Neural progenitor cell (in vitro differentiated cells): Measurements from ENCODE around the gene LIMA1. TPM values are rescaled to one million over a fixed set of nuclear protein-coding genes. Genes with fewer than 3 reads are reported as not detected.

Experiments used
- DNase-seq: peaks from one replicate; pipeline ENCODE4 v3.0.0-alpha.2; 2016; ENCODE audit warnings: low spot score
- H2AFZ ChIP-seq: fragments of 200-600 bp; sonication (generic); replicated peaks from 2 replicates; pipeline ENCODE4 v1.6.1; 2016; ENCODE audit warnings: antibody characterized with exemption
- H3F3A ChIP-seq: fragments of 200-600 bp; sonication (generic); 2 replicates; pipeline ENCODE4 v1.6.1; 2016; ENCODE audit warnings: antibody characterized with exemption, low read depth
- H3K27ac ChIP-seq: fragments of 200-600 bp; sonication (generic); 2 replicates; pipeline ENCODE4 v1.5.1; 2016; ENCODE audit warnings: mild to moderate bottlenecking
- H3K27me3 ChIP-seq: fragments of 200-600 bp; sonication (generic); 2 replicates; pipeline ENCODE4 v1.6.1; 2016; ENCODE audit warnings: mild to moderate bottlenecking, moderate library complexity
- H3K36me3 ChIP-seq: fragments of 200-600 bp; sonication (generic); 2 replicates; pipeline ENCODE4 v1.5.1; 2016
- H3K4me1 ChIP-seq: fragments of 200-600 bp; sonication (generic); 2 replicates; pipeline ENCODE4 v1.6.1; 2016; ENCODE audit warnings: mixed run types
- H3K4me2 ChIP-seq: fragments of 200-600 bp; sonication (generic); 2 replicates; pipeline ENCODE4 v1.6.1; 2016
- H3K4me3 ChIP-seq: fragments of 200-600 bp; sonication (generic); 2 replicates; pipeline ENCODE4 v1.5.1; 2016
- H3K79me2 ChIP-seq: fragments of 200-600 bp; sonication (generic); 2 replicates; pipeline ENCODE4 v1.6.1; 2016; ENCODE audit warnings: low read depth
- H3K9ac ChIP-seq: fragments of 200-600 bp; sonication (generic); 2 replicates; pipeline ENCODE4 v1.6.1; 2016
- H3K9me3 ChIP-seq: fragments of 200-600 bp; sonication (generic); 2 replicates; pipeline ENCODE4 v1.5.1; 2016; ENCODE audit warnings: low read depth
- H4K20me1 ChIP-seq: fragments of 200-600 bp; sonication (generic); 2 replicates; pipeline ENCODE4 v1.6.1; 2016; ENCODE audit warnings: low read depth
- H3K27ac Mint-ChIP-seq: 3 replicates; pipeline ENCODE4 v1.8.0; 2021; ENCODE audit warnings: mixed read lengths
- H3K27me3 Mint-ChIP-seq: 2 replicates; pipeline ENCODE4 v1.8.0; 2022; ENCODE audit warnings: low read depth, mild to moderate bottlenecking, inconsistent platforms, moderate library complexity, mixed read lengths; ENCODE audit not compliant: insufficient read depth
- H3K36me3 Mint-ChIP-seq: 3 replicates; pipeline ENCODE4 v1.8.0; 2021; ENCODE audit warnings: mixed read lengths
- H3K4me1 Mint-ChIP-seq: 3 replicates; pipeline ENCODE4 v1.8.0; 2021; ENCODE audit warnings: mixed read lengths
- H3K4me3 Mint-ChIP-seq: 3 replicates; pipeline ENCODE4 v1.8.0; 2021; ENCODE audit warnings: mild to moderate bottlenecking, moderate library complexity, mixed read lengths
- H3K9me3 Mint-ChIP-seq: 3 replicates; pipeline ENCODE4 v1.8.0; 2020; ENCODE audit warnings: mixed read lengths
- EZH2 ChIP-seq: fragments of 200-600 bp; sonication (generic); IDR thresholded peaks from 2 replicates; pipeline ENCODE4 v1.6.1; 2017; ENCODE audit warnings: antibody characterized with exemption, mild to moderate bottlenecking, moderate library complexity
- EZH2phosphoT487 ChIP-seq: fragments of 200-600 bp; sonication (generic); IDR thresholded peaks from 2 replicates; pipeline ENCODE4 v1.6.1; 2017; ENCODE audit warnings: antibody characterized with exemption
- total RNA-seq: library from RNA; depleted of rRNA; stranded (reverse); fragments of >200 nt; gene quantifications from 2 replicates; pipeline ENCODE4 v1.2.3, GENCODE V29; 2015; ENCODE audit warnings: low replicate concordance
- TF ChIP-seq, protein P1 (sequence below): fragments of 200-600 bp; sonication (generic); IDR thresholded peaks from 2 replicates; pipeline ENCODE4 v1.5.1; 2017; ENCODE audit warnings: antibody characterized with exemption, mild to moderate bottlenecking

The LIMA1 gene
- total RNA-seq, 1 donor from 2014 or later: 25.0 TPM

DNA sequence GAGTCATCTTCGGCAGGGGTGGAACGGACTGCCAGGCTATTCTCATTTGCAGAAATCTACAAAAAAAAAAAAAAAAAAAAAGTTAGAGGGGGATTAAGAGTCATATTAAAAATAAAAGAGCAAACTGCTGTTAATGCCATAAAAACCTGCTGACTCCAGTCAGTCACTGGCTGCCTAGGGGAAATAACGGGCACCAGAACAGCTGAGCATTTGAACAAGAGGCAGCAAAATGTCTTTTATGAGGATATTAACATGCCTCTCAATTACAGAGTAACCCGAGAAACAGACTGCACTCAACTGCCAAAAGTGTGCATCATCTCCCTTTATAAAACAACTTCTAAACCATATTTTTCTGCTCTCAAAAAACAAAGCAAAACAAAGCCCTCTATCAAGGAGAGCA, 87.5 kb downstream of the LIMA1 start:
- Mint-ChIP-seq H3K27ac (no peak overlapping the region), H3K4me3 (no peak overlapping the region), H3K9me3 (no peaks in the 10 kb centered on the region), H3K27me3 (no peaks in the 10 kb centered on the region), H3K36me3 (peaks cover 3% of the 10 kb centered on the region), H3K4me1 (no peaks in the 10 kb centered on the region)
- Histone ChIP-seq H3F3A (no peaks in the 10 kb centered on the region), H2AFZ (no peak overlapping the region), H3K79me2 (no peaks in the 10 kb centered on the region), H3K9me3 (no peaks in the 10 kb centered on the region), H3K9ac (no peak overlapping the region), H3K4me3 (no peak overlapping the region), H3K27me3 (no peaks in the 10 kb centered on the region), H4K20me1 (no peaks in the 10 kb centered on the region), H3K4me1 (no peaks in the 10 kb centered on the region), H3K4me2 (no peak overlapping the region), H3K27ac (no peak overlapping the region), H3K36me3 (no peaks in the 10 kb centered on the region)
- no peak for DNase-seq
- TF ChIP-seq EZH2phosphoT487 (no peak), EZH2 (no peak)
- TF ChIP-seq, protein P1, sequence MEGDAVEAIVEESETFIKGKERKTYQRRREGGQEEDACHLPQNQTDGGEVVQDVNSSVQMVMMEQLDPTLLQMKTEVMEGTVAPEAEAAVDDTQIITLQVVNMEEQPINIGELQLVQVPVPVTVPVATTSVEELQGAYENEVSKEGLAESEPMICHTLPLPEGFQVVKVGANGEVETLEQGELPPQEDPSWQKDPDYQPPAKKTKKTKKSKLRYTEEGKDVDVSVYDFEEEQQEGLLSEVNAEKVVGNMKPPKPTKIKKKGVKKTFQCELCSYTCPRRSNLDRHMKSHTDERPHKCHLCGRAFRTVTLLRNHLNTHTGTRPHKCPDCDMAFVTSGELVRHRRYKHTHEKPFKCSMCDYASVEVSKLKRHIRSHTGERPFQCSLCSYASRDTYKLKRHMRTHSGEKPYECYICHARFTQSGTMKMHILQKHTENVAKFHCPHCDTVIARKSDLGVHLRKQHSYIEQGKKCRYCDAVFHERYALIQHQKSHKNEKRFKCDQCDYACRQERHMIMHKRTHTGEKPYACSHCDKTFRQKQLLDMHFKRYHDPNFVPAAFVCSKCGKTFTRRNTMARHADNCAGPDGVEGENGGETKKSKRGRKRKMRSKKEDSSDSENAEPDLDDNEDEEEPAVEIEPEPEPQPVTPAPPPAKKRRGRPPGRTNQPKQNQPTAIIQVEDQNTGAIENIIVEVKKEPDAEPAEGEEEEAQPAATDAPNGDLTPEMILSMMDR: no peak

DNA sequence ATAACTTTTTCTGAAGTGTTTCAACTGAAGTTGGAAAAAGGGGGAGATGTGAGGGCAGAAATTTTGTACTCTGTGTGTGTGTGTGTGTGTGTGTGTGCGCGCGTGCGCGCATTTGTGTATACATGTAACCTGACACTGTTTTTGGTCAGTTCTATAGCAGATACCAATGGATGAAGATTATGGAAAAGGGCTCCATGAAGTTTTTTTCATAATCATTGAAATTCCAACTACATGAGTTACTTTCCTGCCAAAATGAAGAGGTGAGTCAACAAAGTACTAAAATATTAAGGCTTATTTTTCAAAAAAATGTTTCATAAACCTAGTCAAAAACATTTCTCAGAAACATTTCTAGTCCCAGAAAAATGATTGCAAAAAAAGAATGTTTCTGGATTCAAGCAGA, 90.4 kb downstream of the LIMA1 start:
- Histone ChIP-seq H3K27me3 (no peaks in the 10 kb centered on the region), H3K4me3 (no peak overlapping the region), H3K4me2 (no peak overlapping the region), H3F3A (no peaks in the 10 kb centered on the region), H3K4me1 (no peaks in the 10 kb centered on the region), H4K20me1 (no peaks in the 10 kb centered on the region), H3K9ac (no peak overlapping the region), H3K79me2 (no peaks in the 10 kb centered on the region), H3K27ac (no peak overlapping the region), H3K9me3 (no peaks in the 10 kb centered on the region), H2AFZ (no peak overlapping the region), H3K36me3 (no peaks in the 10 kb centered on the region)
- H3K4me1 Mint-ChIP-seq: peaks cover 3% of the 10 kb centered on the region
- no peak overlapping the region for H3K4me3 Mint-ChIP-seq
- no peaks in the 10 kb centered on the region for H3K9me3 Mint-ChIP-seq
- H3K36me3 Mint-ChIP-seq: no peaks in the 10 kb centered on the region
- no peak for DNase-seq
- TF ChIP-seq, protein P1: no peak
- no peak for TF ChIP-seq EZH2
- no peak for TF ChIP-seq EZH2phosphoT487
- H3K27ac Mint-ChIP-seq: no peak overlapping the region
- no peaks in the 10 kb centered on the region for H3K27me3 Mint-ChIP-seq

GRCh38 chr12:50192236-50192635, 91.1 kb downstream of the LIMA1 start:
- Histone ChIP-seq H3K27ac (no peak overlapping the region), H3K4me2 (no peak overlapping the region), H3K4me3 (no peak overlapping the region), H3K27me3 (no peaks in the 10 kb centered on the region), H3K4me1 (no peaks in the 10 kb centered on the region), H3K36me3 (no peaks in the 10 kb centered on the region), H3F3A (no peaks in the 10 kb centered on the region), H2AFZ (no peak overlapping the region), H3K9me3 (no peaks in the 10 kb centered on the region), H3K9ac (no peak overlapping the region), H4K20me1 (no peaks in the 10 kb centered on the region), H3K79me2 (no peaks in the 10 kb centered on the region)
- Mint-ChIP-seq H3K4me3 (no peak overlapping the region), H3K27ac (no peak overlapping the region), H3K36me3 (no peaks in the 10 kb centered on the region), H3K4me1 (peaks cover 3% of the 10 kb centered on the region), H3K27me3 (no peaks in the 10 kb centered on the region), H3K9me3 (no peaks in the 10 kb centered on the region)
- no peak for TF ChIP-seq EZH2
- TF ChIP-seq, protein P1: no peak
- TF ChIP-seq EZH2phosphoT487: no peak
- DNase-seq: no peak

DNA sequence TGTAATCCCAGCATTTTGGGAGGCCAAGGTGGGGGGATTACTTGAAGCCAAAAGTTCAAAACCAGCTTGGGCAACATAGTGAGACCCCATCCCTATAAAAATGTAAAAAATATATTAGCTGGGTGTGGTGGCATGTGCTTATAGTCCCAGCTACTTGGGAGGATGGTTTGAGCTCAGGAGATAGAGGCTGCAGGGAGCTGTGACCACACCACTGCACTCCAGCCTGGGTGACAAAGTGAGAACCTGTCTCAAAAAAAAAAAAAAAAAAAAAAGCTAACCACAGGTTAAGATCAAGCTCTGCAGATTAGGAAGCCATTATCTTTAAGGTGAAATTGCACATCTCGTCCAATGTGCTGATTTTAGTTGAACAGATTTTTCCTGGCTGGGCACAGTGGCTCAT, 92.5 kb downstream of the LIMA1 start:
- Mint-ChIP-seq H3K27ac (no peak overlapping the region), H3K4me1 (peaks cover 3% of the 10 kb centered on the region), H3K27me3 (no peaks in the 10 kb centered on the region), H3K9me3 (no peaks in the 10 kb centered on the region), H3K36me3 (no peaks in the 10 kb centered on the region), H3K4me3 (no peak overlapping the region)
- no peaks in the 10 kb centered on the region for H4K20me1 ChIP-seq
- no peak overlapping the region for H3K4me3 ChIP-seq
- H3K9ac ChIP-seq: no peak overlapping the region
- no peaks in the 10 kb centered on the region for H3K9me3 ChIP-seq
- no peaks in the 10 kb centered on the region for H3K27me3 ChIP-seq
- no peak overlapping the region for H3K4me2 ChIP-seq
- TF ChIP-seq, protein P1: no peak
- no peak for TF ChIP-seq EZH2
- no peak for TF ChIP-seq EZH2phosphoT487
- H3K27ac ChIP-seq: no peak overlapping the region
- no peak overlapping the region for H2AFZ ChIP-seq
- no peaks in the 10 kb centered on the region for H3K36me3 ChIP-seq
- no peaks in the 10 kb centered on the region for H3K4me1 ChIP-seq
- no peaks in the 10 kb centered on the region for H3K79me2 ChIP-seq
- DNase-seq: no peak
- H3F3A ChIP-seq: no peaks in the 10 kb centered on the region
